Measurements from ENCODE around the gene PICALM. TPM values are rescaled to one million over a fixed set of nuclear protein-coding genes. Genes with fewer than 3 reads are reported as not detected.

Gene PICALM
- total and polyA plus RNA-seq, 2 donors (not counting 3 experiments of a cell fraction or from before 2014, with no cell fraction given): 181 to 202 TPM

GRCh38 chr11:86067009-86067850, 1.7 kb downstream of the PICALM start:
- Histone ChIP-seq H3K9ac (replicated peaks; ENCODE audit: extremely low read depth, insufficient read depth, low read length) (peak overlapping the region; percentile 99), H3K4me2 (ENCODE audit: insufficient read depth, low read length) (peak overlapping the region; percentile 91), H3K4me3 (replicated peaks in 1 of 3; ENCODE audit: insufficient read depth in 1 of 3, low read depth in 1 of 3, low read length in 3 of 3) (peak overlapping the region; percentile 47 to 94 (median 89)), H3K27ac (ENCODE audit: insufficient read depth, low read depth, low read length) (peak overlapping the region; percentile 79), H2AFZ (ENCODE audit: low read depth, low read length) (no peak overlapping the region), H3K27me3 (ENCODE audit: control insufficient read depth in 2 of 2, insufficient read depth in 2 of 2, low read length in 2 of 2) (no peaks in the 10 kb centered on the region), H3K9me1 (replicated peaks; ENCODE audit: control insufficient read depth, extremely low read depth, insufficient read depth, low read length) (no peaks in the 10 kb centered on the region), H3K79me2 (ENCODE audit: control insufficient read depth, insufficient read depth, low read length) (peaks cover 66% of the 10 kb centered on the region), H3K4me1 (ENCODE audit: control insufficient read depth, extremely low read depth, insufficient read depth, low read length) (peaks cover 45% of the 10 kb centered on the region), H4K20me1 (replicated peaks; ENCODE audit: control insufficient read depth, extremely low read depth, insufficient read depth, low read length) (peaks cover 6% of the 10 kb centered on the region), H3K9me3 (replicated peaks; ENCODE audit: control insufficient read depth, insufficient read depth, low read length) (no peaks in the 10 kb centered on the region), H3K36me3 (ENCODE audit: control insufficient read depth in 2 of 2, extremely low read depth in 1 of 2, insufficient read depth in 2 of 2, low read length in 2 of 2) (no peaks in the 10 kb centered on the region)
- FAIRE-seq (no peak), DNase-seq (ENCODE audit: low read depth, low spot score) (peak; percentile 56)
- POLR2A ChIA-PET: interaction anchor here (0.9 to 2.0 kb wide), 6 partner anchors 15 to 178 kb away, joined by 3 to 12 read pairs (median 4); partner anchors contain the start of gene EED
- TF ChIP-seq FOS (IDR thresholded peaks at IDR 0.05; ENCODE audit: borderline replicate concordance, insufficient read depth, low read length) (no peak), POLR2AphosphoS5 (IDR thresholded peaks at IDR 0.05; ENCODE audit: insufficient read depth, low read depth, low read length) (no peak), MYC (IDR thresholded peaks at IDR 0.05; ENCODE audit: low read depth, low read length) (no peak), CTCF (IDR thresholded peaks at IDR 0.05; ENCODE audit: extremely low read depth in 1 of 2, insufficient read depth in 1 of 2, low read depth in 1 of 2, low read length in 2 of 2) (no peak), JUN (IDR thresholded peaks at IDR 0.05; ENCODE audit: borderline replicate concordance, insufficient read depth, insufficient read length, low read depth) (no peak), MAX (IDR thresholded peaks at IDR 0.05; ENCODE audit: insufficient read depth, insufficient read length) (no peak), EZH2 (IDR thresholded peaks at IDR 0.05; ENCODE audit: borderline replicate concordance, low read depth, low read length, severe bottlenecking) (no peak), POLR2A (IDR thresholded peaks at IDR 0.05; ENCODE audit: low read depth, low read length) (no peak), GATA2 (IDR thresholded peaks at IDR 0.05; ENCODE audit: insufficient read depth, insufficient read length, low read depth, low read length) (no peak)
- dilution Hi-C loops (cut with MboI; ENCODE audit: extremely low pct_ligation_motif_present, low sequenced_read_pairs) (no loop called here), intact Hi-C loops (cut with micrococcal nuclease) (loop anchor here (5.0 to 10.0 kb wide), 4 partner anchors 40 to 510 kb away; no protein-coding TSS in a partner anchor)
- CTCF ChIA-PET: interaction anchor here (0.7 to 7.3 kb wide), 9 partner anchors 8 to 151 kb away, joined by 3 to 90 read pairs (median 6); no protein-coding TSS in a partner anchor
- BruUV-seq (replicated peaks): TSS peak; percentile 32

Data from endothelial cell of umbilical vein (primary cell).